Testis (tissue), 3 donors: ENCODE results near the gene ABT1. TPM values are rescaled to one million over a fixed set of nuclear protein-coding genes. Genes with fewer than 3 reads are reported as not detected.
A peak's percentile ranks its signal among the peaks of the same experiment; 100 is the strongest.

Experiments used
- DNase-seq: peaks from one replicate; pipeline ENCODE4 v3.0.0-alpha.2; 2019
- H3K27ac ChIP-seq, 2 donors: fragments of 200-600 bp; sonication (generic); one replicate each; pipeline ENCODE4 v1.5.1; 2019
- H3K27me3 ChIP-seq: fragments of 200-600 bp; sonication (generic); one replicate; pipeline ENCODE4 v1.5.1; 2019
- H3K36me3 ChIP-seq: fragments of 200-600 bp; sonication (generic); one replicate; pipeline ENCODE4 v1.5.1; 2017; ENCODE audit warnings: low read depth; ENCODE audit errors: missing control alignments
- H3K4me1 ChIP-seq: fragments of 200-600 bp; sonication (generic); one replicate; pipeline ENCODE4 v1.5.1; 2019
- H3K4me3 ChIP-seq, 2 donors: fragments of 200-600 bp; sonication (generic); one replicate each; pipeline ENCODE4 v1.5.1; 2017 to 2019
- H3K9me3 ChIP-seq: fragments of 200-600 bp; sonication (generic); one replicate; pipeline ENCODE4 v1.5.1; 2017
- POLR2A ChIP-seq: fragments of 450-650 bp; IDR thresholded peaks from one replicate; pipeline ENCODE4 v1.6.1; 2017; ENCODE audit warnings: antibody characterized with exemption, mild to moderate bottlenecking, moderate library complexity
- WGBS, 2 donors: methylation state at CpG; one replicate each; pipeline ENCODE4 v1.1.5; 2018; 5-methylcytosine and 5-hydroxymethylcytosine counted together
- intact Hi-C: fragments of 100-400 bp; cut with DNase I; formaldehyde crosslinking; loops from one replicate; pipeline ENCODE4 v1.15.1; 2023; ENCODE audit warnings: low total_unique reads
- polyA plus RNA-seq: library from polyadenylated mRNA; stranded (reverse); fragments of 350-450 nt; fragmentation: Illumina TruSeq; extraction: RNeasy Lipid Tissue Mini Kit (QIAGEN cat#74804); gene quantifications from one replicate; pipeline ENCODE4 v1.2.3, GENCODE V29; 2014; ENCODE audit warnings: low read depth, low replicate concordance; ENCODE audit not compliant: insufficient read depth
- total RNA-seq, 2 donors: library from RNA; depleted of rRNA; stranded (reverse); fragments of >200 nt; gene quantifications; one replicate each; pipeline ENCODE4 v1.2.3, GENCODE V29; 2016
- TF ChIP-seq, protein P1 (sequence below), 3 experiments: fragments of 450-650 bp in 2 of 3; fragments of 200-600 bp in 1 of 3; sonication (generic) in 1 of 3; IDR thresholded peaks; one replicate each; pipeline ENCODE4 v1.5.1; 2016 to 2019; ENCODE audit warnings: antibody characterized with exemption in 3 of 3, mild to moderate bottlenecking in 2 of 3, moderate library complexity in 1 of 3

ABT1 gene
- total and polyA plus RNA-seq, 3 donors from 2014 or later, result 17.0 to 23.6 (median 18.9) TPM

GRCh38 chr6:26563488-26563887, 33.3 kb upstream of the ABT1 start:
- H3K27ac ChIP-seq, result no peak overlapping the region
- no peaks in the 10 kb centered on the region for H3K27me3 ChIP-seq
- H3K4me1 ChIP-seq, result no peaks in the 10 kb centered on the region
- H3K4me3 ChIP-seq, result no peak overlapping the region
- no peak for DNase-seq
- 64 to 66% methylated on average over 6 of the region's 6 CpGs for WGBS, 2 donors
- TF ChIP-seq, protein P1, sequence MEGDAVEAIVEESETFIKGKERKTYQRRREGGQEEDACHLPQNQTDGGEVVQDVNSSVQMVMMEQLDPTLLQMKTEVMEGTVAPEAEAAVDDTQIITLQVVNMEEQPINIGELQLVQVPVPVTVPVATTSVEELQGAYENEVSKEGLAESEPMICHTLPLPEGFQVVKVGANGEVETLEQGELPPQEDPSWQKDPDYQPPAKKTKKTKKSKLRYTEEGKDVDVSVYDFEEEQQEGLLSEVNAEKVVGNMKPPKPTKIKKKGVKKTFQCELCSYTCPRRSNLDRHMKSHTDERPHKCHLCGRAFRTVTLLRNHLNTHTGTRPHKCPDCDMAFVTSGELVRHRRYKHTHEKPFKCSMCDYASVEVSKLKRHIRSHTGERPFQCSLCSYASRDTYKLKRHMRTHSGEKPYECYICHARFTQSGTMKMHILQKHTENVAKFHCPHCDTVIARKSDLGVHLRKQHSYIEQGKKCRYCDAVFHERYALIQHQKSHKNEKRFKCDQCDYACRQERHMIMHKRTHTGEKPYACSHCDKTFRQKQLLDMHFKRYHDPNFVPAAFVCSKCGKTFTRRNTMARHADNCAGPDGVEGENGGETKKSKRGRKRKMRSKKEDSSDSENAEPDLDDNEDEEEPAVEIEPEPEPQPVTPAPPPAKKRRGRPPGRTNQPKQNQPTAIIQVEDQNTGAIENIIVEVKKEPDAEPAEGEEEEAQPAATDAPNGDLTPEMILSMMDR (IDR thresholded peaks at IDR 0.05), result no peak
- no peak for TF ChIP-seq POLR2A
- intact Hi-C loops, result no loop called here
- H3K36me3 ChIP-seq, result no peaks in the 10 kb centered on the region
- H3K9me3 ChIP-seq, result no peaks in the 10 kb centered on the region

GRCh38 chr6:26568601-26569432, 27.9 kb upstream of the ABT1 start:
- H3K27me3 ChIP-seq, result no peaks in the 10 kb centered on the region
- peak overlapping the region; percentile 79 to 87 for H3K27ac ChIP-seq
- no peak for TF ChIP-seq POLR2A
- TF ChIP-seq, protein P1 (IDR thresholded peaks at IDR 0.05), result peak in 1 of 3 experiments; percentile 13
- WGBS, 2 donors, result 2 to 3% methylated on average over 34 of the region's 34 CpGs
- peak overlapping the region; percentile 64 to 78 for H3K4me3 ChIP-seq
- peak; percentile 97 for DNase-seq
- H3K36me3 ChIP-seq, result no peaks in the 10 kb centered on the region
- intact Hi-C loops, result no loop called here
- H3K9me3 ChIP-seq, result no peaks in the 10 kb centered on the region
- no peaks in the 10 kb centered on the region for H3K4me1 ChIP-seq

- intact Hi-C loops, result no loop called here
- no peaks in the 10 kb centered on the region for H3K27me3 ChIP-seq
- no peaks in the 10 kb centered on the region for H3K36me3 ChIP-seq
- H3K27ac ChIP-seq, result peak overlapping the region in 1 of 2 donors; percentile 43
- no peak for DNase-seq
- peak overlapping the region; percentile 33 to 78 for H3K4me3 ChIP-seq
- no peaks in the 10 kb centered on the region for H3K4me1 ChIP-seq
- H3K9me3 ChIP-seq, result no peaks in the 10 kb centered on the region
- TF ChIP-seq, protein P1 (IDR thresholded peaks at IDR 0.05), result no peak
- no peak for TF ChIP-seq POLR2A
- WGBS, 2 donors, result 9 to 14% methylated on average over 2 of the region's 2 CpGs
Observed at GRCh38 chr6:26569433-26569764, 27.4 kb upstream of the ABT1 start.

GRCh38 chr6:26570027-26570809, 26.5 kb upstream of the ABT1 start:
- TF ChIP-seq POLR2A, result no peak
- TF ChIP-seq, protein P1 (IDR thresholded peaks at IDR 0.05), result no peak
- no peaks in the 10 kb centered on the region for H3K4me1 ChIP-seq
- no peaks in the 10 kb centered on the region for H3K9me3 ChIP-seq
- intact Hi-C loops, result no loop called here
- H3K36me3 ChIP-seq, result no peaks in the 10 kb centered on the region
- DNase-seq, result no peak
- H3K4me3 ChIP-seq, result peak overlapping the region in 1 of 2 donors; percentile 78
- 49 to 61% methylated on average over 21 of the region's 21 CpGs for WGBS, 2 donors
- H3K27me3 ChIP-seq, result no peaks in the 10 kb centered on the region
- H3K27ac ChIP-seq, result no peak overlapping the region
